MM.1S (cell line): ENCODE data around the gene LBX2.
A peak's percentile ranks its signal among the peaks of the same experiment; 100 is the strongest.
"Not testable (repeated sequence)": the region's sequence is repeated elsewhere in the genome, so short reads cannot be mapped to it uniquely, and the experiment has no call there.

ENCODE experiments used
- DNase-seq: peaks from one replicate; pipeline ENCODE4 v3.0.0-alpha.2; 2015
- H2AFZ ChIP-seq: fragments of 300-600 bp; sonication (generic); 2 replicates; pipeline ENCODE4 v1.6.0; 2016; ENCODE audit warnings: antibody characterized with exemption, low read length
- H3F3A ChIP-seq: fragments of 300-600 bp; sonication (generic); 2 replicates; pipeline ENCODE4 v1.6.1; 2016; ENCODE audit warnings: mild to moderate bottlenecking, antibody characterized with exemption, low read length, moderate library complexity, mixed read lengths; ENCODE audit not compliant: insufficient read depth
- H3K27ac ChIP-seq: fragments of 300-600 bp; sonication (generic); 2 replicates; pipeline ENCODE4 v1.5.1; 2016; ENCODE audit warnings: mild to moderate bottlenecking, low read length
- H3K27me3 ChIP-seq: fragments of 300-600 bp; sonication (generic); replicated peaks from 2 replicates; pipeline ENCODE4 v1.6.0; 2016; ENCODE audit warnings: low read length; ENCODE audit not compliant: insufficient read depth
- H3K36me3 ChIP-seq: fragments of 300-600 bp; sonication (generic); replicated peaks from 2 replicates; pipeline ENCODE4 v1.6.1; 2016; ENCODE audit warnings: mild to moderate bottlenecking, low read length, mixed read lengths; ENCODE audit not compliant: insufficient read depth
- H3K4me1 ChIP-seq: fragments of 300-600 bp; sonication (generic); 2 replicates; pipeline ENCODE4 v1.6.1; 2016; ENCODE audit warnings: low read length, mixed read lengths
- H3K4me2 ChIP-seq: fragments of 300-600 bp; sonication (generic); 2 replicates; pipeline ENCODE4 v1.6.0; 2016; ENCODE audit warnings: low read depth, low read length
- H3K4me3 ChIP-seq: fragments of 300-600 bp; sonication (generic); 2 replicates; pipeline ENCODE4 v1.5.1; 2016; ENCODE audit warnings: low read length, mixed read lengths
- H3K79me2 ChIP-seq: fragments of 300-600 bp; sonication (generic); 2 replicates; pipeline ENCODE4 v1.6.1; 2016; ENCODE audit warnings: mixed run types, low read length, mixed read lengths
- H3K9ac ChIP-seq: fragments of 300-600 bp; sonication (generic); 2 replicates; pipeline ENCODE4 v1.6.1; 2016; ENCODE audit warnings: low read length, mixed read lengths
- H3K9me2 ChIP-seq: fragments of 300-600 bp; sonication (generic); replicated peaks from 2 replicates; pipeline ENCODE4 v1.6.1; 2016; ENCODE audit warnings: mild to moderate bottlenecking, low read length, mixed read lengths; ENCODE audit not compliant: insufficient read depth
- H3K9me3 ChIP-seq: fragments of 300-600 bp; sonication (generic); replicated peaks from 2 replicates; pipeline ENCODE4 v1.6.1; 2016; ENCODE audit warnings: mild to moderate bottlenecking, low read length, mixed read lengths; ENCODE audit not compliant: insufficient read depth
- H4K20me1 ChIP-seq: fragments of 300-600 bp; sonication (generic); 2 replicates; pipeline ENCODE4 v1.6.1; 2016; ENCODE audit warnings: mild to moderate bottlenecking, low read length, moderate library complexity, mixed read lengths; ENCODE audit not compliant: insufficient read depth
- CTCF ChIP-seq: fragments of 300-600 bp; sonication (generic); IDR thresholded peaks from 2 replicates; pipeline ENCODE4 v1.5.1; 2016; ENCODE audit warnings: antibody characterized with exemption, low read length, mixed read lengths
- EZH2 ChIP-seq: fragments of 300-600 bp; sonication (generic); optimal IDR thresholded peaks from 2 replicates; pipeline ENCODE3; 2017; ENCODE audit warnings: low read depth, mild to moderate bottlenecking, antibody characterized with exemption, low read length, mixed read lengths
- EZH2phosphoT487 ChIP-seq: fragments of 300-600 bp; sonication (generic); IDR thresholded peaks from 2 replicates; pipeline ENCODE4 v1.6.1; 2018; ENCODE audit warnings: antibody characterized with exemption, low read length

The LBX2 gene

GRCh38 chr2:74462054-74462785 is 37.2 kb downstream of the LBX2 start:
- Histone ChIP-seq H3K4me1 (peaks cover 4% of the 10 kb centered on the region; the same call in 1 of the 2 replicates), H3K27me3 (no peaks in the 10 kb centered on the region), H3K9ac (no peak overlapping the region), H3K4me2 (no peak overlapping the region), H3K27ac (no peak overlapping the region), H3K9me2 (no peaks in the 10 kb centered on the region), H3K4me3 (no peak overlapping the region), H3F3A (peaks cover 7% of the 10 kb centered on the region; the same call in 1 of the 2 replicates), H3K9me3 (no peaks in the 10 kb centered on the region), H3K36me3 (no peaks in the 10 kb centered on the region), H3K79me2 (peaks cover 23% of the 10 kb centered on the region), H2AFZ (no peak overlapping the region), H4K20me1 (no peaks in the 10 kb centered on the region)
- TF ChIP-seq CTCF (no peak), EZH2phosphoT487 (no peak)
- DNase-seq = no peak

- no peaks in the 10 kb centered on the region for H3K36me3 ChIP-seq
- H3K27ac ChIP-seq = no peak overlapping the region
- no peak overlapping the region for H3K4me2 ChIP-seq
- peaks cover 12% of the 10 kb centered on the region; the same call in 1 of the 2 replicates for H3F3A ChIP-seq
- H3K4me3 ChIP-seq = no peak overlapping the region
- H2AFZ ChIP-seq = no peak overlapping the region
- TF ChIP-seq EZH2phosphoT487 (no peak), EZH2 (no peak), CTCF (peak; percentile 16; the same call in 1 of the 2 replicates)
- no peaks in the 10 kb centered on the region for H4K20me1 ChIP-seq
- no peak for DNase-seq
- no peaks in the 10 kb centered on the region for H3K9me2 ChIP-seq
- no peak overlapping the region for H3K9ac ChIP-seq
- H3K27me3 ChIP-seq = no peaks in the 10 kb centered on the region
- H3K79me2 ChIP-seq = peaks cover 28% of the 10 kb centered on the region
- peaks cover 8% of the 10 kb centered on the region for H3K4me1 ChIP-seq
- no peaks in the 10 kb centered on the region for H3K9me3 ChIP-seq
Observed at GRCh38 chr2:74461187-74462053, 38.0 kb downstream of the LBX2 start.

- Histone ChIP-seq H3K4me1 (peaks cover 20% of the 10 kb centered on the region), H3K79me2 (peaks cover 40% of the 10 kb centered on the region), H3F3A (peaks cover 13% of the 10 kb centered on the region; the same call in 1 of the 2 replicates)
- not testable (repeated sequence) for H3K36me3 ChIP-seq, H2AFZ ChIP-seq, H3K9me3 ChIP-seq, H3K4me2 ChIP-seq, H3K27me3 ChIP-seq, DNase-seq, H3K4me3 ChIP-seq, H3K9ac ChIP-seq, H3K27ac ChIP-seq, H4K20me1 ChIP-seq, H3K9me2 ChIP-seq
Observed at GRCh38 chr2:74460187-74460586, 39.2 kb downstream of the LBX2 start.

GRCh38 chr2:74459503-74460118 is 39.8 kb downstream of the LBX2 start:
- H3K9me2 ChIP-seq, H3K9me3 ChIP-seq, H3K9ac ChIP-seq, H4K20me1 ChIP-seq, H3K27ac ChIP-seq, H2AFZ ChIP-seq, H3K36me3 ChIP-seq, DNase-seq, H3K27me3 ChIP-seq: not testable (repeated sequence)
- peaks cover 38% of the 10 kb centered on the region for H3K79me2 ChIP-seq
- H3K4me3 ChIP-seq = peak overlapping the region; percentile 69; the same call in 1 of the 2 replicates
- H3F3A ChIP-seq = peaks cover 13% of the 10 kb centered on the region; the same call in 1 of the 2 replicates
- peak overlapping the region; percentile 77 for H3K4me2 ChIP-seq
- peaks cover 20% of the 10 kb centered on the region for H3K4me1 ChIP-seq
